Forelimb muscle (tissue), 1 donor: Measurements from ENCODE around the gene PID1. TPM values are rescaled to one million over a fixed set of nuclear protein-coding genes. Genes with fewer than 3 reads are reported as not detected.

Experiments
- DNase-seq: peaks from one replicate; pipeline ENCODE4 v3.0.0-alpha.2; 2013; ENCODE audit warnings: low read depth
- polyA plus RNA-seq: library from polyadenylated mRNA; unstranded; fragments of 120-200 nt; gene quantifications from one replicate; pipeline ENCODE4 v1.2.1, GENCODE V29; 2013; ENCODE audit not compliant: insufficient read length

PID1 gene
- polyA plus RNA-seq, 1 donor = 25.2 TPM

DNA sequence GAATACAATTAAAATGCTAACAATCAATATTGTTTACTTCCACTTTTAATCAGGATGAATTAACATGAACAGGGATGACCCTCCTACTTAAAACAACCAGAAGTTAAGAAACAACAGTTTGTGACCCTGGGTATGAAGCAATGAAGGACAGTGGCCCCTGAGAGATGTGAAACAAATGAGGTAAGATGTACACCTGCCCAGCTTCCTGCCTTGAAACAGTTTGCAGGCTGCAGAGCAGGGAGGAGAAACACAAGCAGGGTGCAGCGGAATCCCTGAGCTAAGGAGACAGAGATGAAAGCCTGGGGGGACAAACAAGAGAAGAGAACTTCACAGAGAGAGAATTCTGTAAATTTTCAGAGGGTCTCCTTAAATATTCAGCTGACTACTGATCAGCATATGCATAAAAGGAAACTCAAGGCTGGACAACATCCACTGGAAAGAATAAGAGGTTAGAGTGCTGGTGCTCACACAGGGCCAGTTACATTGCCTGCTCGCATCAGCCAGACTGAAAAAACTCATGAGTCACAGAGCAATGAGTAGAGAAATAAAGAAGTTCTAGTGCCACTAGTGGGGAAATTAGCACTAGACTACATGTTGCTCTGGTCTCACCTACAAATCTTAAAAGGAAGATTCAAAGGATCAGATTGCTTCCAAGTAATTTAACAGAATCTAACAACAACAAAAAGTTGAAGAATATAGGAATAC lies 106.4 kb downstream of the PID1 start:
- no peak for DNase-seq

DNA sequence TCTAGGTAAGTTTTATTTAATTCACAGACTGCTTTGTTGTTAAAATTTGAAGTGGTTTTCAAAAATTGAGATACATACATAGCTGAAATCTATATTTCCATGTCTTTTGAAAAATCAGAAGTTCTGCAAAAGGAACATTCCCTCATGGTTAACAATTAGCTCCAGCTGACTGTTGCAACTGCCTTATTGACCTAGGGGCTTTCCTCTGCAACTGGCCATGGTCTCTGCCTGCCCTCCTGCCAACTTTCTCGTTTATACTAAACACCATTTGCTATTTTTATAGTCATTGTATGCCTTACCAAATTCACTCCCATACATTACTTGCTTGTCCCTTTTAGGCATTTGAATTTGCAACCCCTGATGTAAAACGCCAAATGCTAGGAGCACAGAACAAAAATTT lies 107.2 kb downstream of the PID1 start:
- no peak for DNase-seq

DNA sequence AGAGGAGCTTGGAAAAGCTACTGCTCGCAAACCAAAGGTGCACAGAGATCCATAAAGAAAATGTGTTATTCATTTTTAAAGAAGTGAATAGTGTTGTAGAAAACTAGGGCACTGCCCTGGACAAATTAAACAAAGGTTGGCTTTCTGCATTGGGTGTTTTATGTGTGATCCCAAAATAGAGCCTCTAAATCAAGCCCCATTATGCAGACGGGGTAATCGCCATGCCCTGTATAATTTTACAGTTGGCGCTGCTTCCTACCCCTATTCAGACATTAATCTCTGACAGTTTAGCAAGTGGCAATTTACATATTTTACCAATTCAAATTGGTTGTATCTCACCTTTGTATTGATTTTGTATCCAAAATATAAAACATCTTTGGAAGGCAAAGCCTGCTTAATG lies 109.1 kb downstream of the PID1 start:
- DNase-seq = no peak

DNA sequence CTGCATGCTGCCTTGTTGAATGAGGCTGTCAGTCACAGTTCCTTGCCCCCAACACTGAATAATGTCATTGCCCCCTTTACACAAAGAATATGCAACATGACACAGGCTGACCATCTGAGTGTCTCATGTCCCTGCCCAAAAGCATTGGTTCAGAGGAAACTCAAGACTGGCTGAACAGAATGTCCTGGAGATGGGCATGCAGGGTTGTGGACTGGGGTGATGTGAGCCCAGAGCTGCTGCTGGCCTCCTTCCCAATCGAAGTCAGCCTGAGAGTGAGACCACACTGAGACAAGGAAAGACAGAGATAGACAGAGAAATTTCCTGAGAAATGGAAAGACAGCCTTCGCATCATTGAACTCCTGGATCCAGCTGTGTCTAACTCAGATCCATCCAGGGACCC lies 110.1 kb downstream of the PID1 start:
- no peak for DNase-seq

DNA sequence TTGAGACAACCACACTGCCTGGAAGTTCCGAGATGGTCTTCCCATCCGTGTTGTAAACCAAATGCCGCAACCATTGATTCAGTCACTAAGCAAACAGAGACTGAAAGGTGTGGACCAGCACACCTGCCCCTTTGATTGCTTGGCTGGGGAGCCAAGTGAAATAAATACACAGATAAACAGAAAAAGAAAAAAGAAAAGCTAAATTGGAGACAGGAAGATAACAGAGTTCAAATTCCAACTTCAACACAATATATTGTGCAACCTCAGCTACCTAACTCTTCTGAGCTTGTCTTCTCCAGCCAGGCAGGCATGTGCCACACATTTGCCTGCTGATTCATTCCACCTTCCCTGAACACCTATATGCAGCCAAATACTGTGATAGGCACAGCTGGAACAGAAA lies 110.9 kb downstream of the PID1 start:
- DNase-seq = no peak

DNA sequence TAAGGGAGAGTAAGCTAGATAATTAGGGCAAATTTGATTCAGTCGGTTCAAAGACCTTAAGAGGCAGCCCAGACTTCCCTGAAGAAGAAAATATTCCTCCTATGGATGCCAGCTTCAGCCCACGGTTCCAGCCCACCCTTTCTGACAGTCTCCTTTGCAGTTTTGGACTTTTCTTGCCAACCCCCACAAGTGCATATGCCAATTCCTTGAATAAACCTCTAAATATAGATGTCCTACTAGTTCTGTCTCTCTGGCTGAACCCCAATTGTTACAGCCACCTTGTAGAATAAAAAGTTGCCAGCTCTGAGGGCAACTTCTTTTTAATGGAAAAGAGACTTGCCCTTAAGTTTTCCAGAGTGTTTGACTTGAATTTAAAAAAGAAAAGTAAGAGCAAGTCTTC lies 111.7 kb downstream of the PID1 start:
- no peak for DNase-seq

DNA sequence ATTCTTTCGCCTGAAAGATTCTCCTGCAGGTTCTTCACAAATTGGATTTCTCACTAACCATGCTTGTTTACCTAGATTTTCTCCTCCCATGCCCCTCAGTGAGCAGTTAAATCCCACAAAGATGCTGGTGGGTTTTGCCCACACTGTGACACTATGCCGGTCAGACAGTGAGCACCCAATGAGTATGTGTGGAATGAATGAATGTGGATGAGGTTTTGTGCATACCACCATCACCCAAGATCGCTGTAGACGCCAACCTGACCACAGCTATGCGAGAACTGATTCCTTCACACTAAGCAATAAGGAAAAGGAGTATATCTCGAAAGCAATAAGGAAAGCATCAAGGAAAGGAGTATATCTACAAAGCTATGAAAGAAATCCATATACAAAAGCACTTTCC lies 116.7 kb downstream of the PID1 start:
- no peak for DNase-seq

DNA sequence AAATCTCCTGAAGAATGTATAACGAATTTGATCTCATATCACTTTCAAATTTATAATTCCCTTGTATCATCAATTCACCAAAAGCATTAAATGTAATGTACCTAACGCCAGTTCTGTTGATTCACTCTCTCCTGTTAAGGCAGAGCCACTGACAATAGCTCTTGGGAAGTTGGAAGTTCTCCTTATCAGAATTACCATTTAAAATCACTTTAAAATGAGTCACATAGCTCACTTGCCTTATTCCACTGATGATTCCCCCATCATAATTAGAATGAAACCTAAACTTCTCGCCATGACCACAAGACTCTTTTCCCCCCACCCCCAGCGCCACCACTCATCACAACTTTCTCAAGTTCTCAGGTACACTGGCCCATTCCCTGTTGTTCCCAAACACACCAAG lies 117.1 kb downstream of the PID1 start:
- DNase-seq = no peak

DNA sequence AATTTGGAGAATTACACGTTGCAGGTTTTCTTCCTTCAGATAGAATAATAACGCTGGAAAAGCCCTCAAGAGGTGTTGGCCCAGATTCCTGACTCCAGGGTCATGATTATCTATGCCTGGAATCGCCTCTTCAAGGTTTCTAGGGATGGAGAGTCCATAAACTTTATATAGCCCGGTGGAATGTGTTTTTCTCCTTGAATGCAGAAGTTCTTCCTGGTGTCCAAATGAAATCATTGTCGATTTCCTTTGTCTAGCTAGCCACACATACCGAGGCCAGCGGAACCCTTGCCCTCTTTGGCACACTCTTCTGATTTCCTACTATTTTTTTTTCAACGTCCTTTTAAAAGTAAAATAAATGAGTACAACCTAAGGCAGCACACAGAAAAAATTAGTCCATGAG lies 117.8 kb downstream of the PID1 start:
- no peak for DNase-seq

DNA sequence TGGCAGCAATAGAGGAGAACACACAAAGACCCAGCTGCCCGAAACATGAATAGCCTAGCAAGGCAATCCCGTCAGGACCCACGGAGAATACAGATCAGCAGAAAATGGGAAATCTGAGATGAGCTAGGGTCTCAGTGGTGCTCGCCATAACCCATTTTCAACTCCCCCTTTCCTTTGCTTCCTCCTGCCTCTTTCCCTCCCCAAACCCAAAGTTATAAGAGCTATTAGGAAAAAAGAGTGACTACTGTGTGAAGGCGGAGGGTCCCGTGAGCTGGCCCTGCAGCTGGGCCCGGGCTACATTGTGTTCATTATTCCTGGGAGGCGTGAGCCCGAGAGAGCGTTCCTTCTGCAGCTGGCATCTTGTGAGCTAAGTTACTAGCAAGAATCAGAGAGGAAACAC lies 118.4 kb downstream of the PID1 start:
- no peak for DNase-seq

DNA sequence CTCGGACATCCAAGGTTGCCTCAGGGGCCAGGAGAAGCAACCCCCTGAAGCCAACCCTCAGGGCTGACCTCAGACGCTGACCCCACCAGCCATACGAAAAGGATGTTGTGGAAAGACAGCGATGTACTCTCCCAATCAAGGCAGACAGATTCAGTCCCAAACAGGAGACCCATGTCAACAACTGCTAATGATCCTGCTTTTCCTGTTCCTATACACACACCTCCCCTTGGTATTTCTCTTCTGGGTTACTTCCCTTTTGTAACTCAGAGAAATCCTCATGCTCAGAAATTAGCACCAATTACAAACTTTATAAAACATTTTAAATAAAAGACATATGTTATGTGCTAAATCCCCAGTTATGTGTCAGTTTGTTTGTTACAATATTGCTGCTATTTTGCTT lies 120.8 kb downstream of the PID1 start:
- no peak for DNase-seq

DNA sequence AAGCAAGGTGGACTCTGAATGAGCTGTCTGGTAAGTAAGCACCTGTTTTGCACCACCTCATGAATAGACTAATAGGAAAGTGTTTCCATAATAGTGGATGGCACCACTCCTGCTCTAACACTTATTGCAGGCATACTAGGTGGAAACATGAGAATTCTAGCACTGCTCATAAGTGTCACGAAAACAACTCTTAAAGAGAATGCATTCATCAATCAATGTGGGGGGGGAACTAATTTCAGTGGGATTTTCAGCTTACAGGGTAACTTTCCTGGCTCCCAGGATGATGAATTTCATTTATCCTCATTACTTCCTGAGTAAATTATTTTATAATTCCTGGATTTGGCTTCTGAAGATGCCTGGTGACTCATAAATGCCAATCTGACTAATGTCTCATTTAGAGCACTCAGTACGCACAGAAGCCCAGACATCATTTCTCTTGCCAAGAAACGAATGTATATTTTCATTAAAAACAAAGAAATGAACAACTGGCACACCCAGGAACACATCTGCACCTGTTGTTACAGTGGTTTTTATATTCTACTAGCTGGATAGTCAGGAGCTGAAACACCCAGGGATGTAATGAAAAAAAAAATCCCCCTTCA lies 129.6 kb downstream of the PID1 start:
- no peak for DNase-seq

DNA sequence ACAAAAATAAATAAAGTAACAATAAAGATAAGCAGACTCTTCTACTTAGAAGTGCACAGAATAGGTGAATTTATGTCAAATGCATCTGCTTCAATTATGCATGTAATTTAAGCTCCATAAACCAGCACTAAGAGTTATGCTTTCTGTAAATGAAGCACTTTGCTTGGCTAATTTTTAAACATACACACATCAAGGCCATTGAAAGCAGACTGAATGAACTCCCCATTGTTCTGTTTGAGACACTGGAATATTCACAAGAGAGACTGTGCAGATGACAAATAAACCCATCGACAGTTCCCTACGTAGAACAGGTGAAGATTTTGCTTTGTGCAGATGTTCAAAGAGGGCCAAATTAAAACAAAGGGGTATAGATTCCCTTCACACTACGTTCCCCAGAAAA lies 133.4 kb downstream of the PID1 start:
- DNase-seq = no peak

DNA sequence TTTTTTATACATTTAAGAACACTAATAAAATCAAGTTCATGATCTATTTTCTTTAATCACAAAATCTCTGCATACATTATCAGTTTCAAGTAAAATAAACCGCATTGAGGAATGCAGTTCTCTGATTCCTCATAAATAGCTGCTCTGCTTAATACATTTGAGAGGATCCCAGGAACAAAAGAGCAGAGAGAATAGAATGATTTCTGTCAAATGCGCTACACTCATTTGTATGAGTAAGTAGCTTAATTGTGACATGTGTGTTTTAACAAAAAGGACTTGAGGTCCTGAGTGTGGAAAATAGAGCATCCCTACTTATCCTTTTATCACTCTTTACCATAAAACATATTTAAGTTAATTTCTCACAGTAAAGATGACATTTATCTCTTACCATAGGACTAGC lies 134.0 kb downstream of the PID1 start:
- DNase-seq = no peak

DNA sequence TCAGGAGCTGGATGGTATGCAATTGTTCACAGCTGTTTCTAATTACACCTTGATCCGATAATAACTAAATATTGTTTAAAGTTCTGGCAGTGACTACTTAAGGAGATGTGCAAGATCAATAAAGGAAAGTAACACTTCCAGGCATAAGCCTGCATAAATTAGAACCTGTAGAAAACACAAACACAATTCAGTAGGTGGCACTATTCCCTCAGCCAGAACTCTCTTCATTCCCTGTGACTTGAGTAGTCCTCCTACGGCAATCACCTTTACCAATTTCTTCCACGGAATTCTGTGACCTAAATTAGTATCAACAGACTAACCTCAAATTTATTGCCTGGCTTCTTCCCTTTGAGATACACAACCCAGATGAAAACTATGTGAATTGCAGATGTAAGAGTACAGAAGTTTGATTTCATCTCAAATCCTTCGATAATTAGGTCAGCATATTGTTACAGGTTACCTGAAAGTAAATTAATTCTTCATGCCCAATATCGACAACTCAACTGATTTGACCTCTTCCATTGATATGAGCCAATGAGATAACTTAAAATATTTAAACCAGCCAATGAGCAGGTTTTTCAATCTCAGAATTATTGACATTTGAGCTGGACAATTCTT lies 137.8 kb downstream of the PID1 start:
- DNase-seq = peak; percentile 22

DNA sequence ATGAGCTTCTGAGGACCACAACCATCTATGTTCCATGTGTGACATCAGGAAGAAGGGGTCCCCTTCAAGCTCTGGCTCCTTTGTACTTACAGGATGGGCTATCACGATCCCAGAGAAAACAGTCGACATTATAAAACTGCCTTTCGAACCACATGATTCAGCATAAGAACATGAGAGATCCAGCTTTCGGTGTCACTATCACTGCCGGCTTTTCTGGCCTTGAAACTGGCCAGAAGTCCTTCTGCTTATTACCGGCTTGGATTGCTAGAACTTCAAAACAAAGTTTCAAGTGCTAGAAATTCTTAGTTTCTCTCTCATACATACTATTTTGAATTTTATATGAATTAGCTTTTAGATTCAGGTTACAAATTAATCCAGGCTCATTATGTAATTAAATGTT lies 138.9 kb downstream of the PID1 start:
- DNase-seq = no peak

DNA sequence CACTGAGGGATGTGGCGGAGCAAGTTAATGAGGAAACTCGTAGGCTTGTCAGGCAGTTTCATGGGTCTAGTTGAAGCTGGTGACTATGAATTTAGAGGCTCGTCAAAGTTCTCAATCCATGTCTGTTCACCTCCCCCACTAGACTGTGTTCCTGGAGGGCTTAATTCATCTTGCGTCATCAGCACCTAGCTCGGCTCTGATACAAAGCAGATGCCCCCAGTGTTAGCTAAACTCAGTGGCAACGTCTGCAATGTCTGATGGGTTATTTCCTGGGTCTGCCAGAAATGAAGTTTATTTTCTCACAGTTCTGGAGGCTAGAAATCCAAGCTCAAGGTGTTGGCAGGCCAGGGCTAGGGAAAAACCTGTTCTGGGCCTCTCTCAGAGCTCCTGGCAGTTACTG lies 140.6 kb downstream of the PID1 start:
- no peak for DNase-seq

DNA sequence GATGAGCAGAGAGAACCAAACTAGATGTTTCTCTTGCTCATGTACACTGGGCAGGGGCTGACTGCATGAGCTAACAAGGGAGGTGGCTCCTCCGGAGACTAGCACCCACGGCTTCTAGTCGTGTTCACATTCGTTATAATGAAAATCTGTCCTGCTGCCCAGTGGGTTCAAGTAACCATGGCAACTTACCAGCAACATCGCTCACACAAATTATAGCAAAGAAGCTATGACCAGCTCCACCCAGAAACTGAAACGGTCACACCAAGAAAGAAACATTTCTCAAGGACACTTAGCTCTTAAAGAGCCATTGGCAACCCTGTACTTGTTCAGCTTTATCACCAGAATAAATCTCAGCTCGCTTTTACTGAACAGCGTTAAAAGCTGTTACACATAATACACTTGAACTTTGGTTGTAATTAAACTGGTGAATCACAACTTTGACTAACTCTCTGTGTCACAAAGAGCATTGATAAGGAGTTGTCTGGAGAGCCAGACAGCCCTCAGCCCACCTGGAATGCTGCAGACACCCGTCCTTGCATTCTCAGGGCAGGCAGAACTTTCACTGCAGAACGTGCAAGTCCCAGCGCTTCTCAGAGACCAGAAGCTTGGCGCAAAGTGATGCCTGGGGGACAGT lies 141.2 kb downstream of the PID1 start:
- DNase-seq = no peak

DNA sequence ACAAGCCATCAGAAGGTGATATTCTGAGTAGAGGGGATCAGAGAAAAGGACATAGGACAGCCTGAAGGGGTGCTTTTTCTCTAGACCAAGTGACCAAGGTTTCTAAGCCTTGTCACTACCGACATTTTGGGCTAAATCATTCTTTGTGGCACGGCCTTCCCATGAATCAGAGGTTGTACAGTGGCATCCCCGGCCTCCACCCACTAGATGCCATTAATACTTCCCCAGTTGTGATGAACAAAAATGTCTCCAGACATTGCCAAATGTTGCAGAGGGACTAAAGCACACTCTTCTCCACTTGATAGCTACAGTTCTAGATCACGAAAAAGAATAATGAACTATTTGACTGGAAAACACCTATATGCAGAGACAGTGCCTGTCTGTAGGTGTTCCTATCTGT lies 143.6 kb downstream of the PID1 start:
- no peak for DNase-seq

DNA sequence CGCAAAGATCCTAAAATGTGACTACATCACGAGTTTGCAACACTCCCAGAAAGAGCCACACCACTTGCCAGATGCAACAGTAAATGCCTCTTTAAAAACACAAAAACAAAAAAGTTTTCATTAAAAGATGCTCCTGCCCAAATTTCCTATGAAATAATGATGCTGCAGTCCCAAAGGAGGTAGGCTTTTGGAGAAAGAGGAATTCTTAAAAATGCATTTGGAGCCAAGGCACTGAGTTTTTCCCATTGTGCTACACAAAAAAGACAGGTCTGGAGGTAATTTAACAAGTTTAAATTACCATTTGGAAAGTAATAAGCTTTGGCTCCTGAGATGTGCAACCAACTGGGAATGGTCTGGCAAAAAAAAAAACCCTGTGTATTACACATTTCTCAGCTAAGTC lies 145.0 kb downstream of the PID1 start:
- peak; percentile 70 for DNase-seq

DNA sequence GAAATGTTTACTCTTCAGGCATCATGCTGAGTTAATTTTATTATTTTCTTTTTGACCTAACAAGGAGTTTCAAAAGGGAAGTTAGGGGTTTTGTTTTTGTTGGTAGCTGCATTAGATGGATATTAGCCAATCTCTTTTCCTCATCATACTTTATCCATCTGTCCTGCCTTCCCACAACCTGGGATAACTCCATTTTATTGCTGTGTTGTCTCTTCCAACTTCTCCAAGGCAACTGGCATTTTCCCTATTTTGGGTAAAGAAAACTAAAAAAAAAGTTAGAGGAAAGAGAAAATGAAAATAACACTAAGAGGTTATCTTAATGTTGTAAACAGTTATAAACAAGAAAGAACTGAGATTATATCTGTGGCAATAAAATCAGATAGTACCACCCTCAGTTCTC lies 147.0 kb downstream of the PID1 start:
- DNase-seq = no peak

DNA sequence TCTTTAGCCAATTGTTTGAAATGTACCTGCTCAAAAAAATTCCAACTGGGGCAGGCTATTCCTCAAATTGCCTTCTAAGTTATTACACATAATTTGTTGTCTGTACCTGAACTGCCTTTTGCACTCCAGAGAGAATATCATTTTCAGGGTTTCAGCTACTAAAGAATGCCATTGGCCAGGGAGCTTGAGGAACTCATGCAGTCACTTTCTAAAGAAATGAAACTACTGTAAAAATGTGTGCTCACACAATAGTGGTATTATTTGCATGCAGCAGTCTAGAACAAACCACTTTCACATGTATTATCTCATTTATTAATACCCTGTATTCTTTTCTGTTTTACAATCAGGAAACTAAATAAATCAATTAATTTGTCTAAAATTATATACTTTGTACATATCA lies 152.2 kb downstream of the PID1 start:
- DNase-seq = no peak

DNA sequence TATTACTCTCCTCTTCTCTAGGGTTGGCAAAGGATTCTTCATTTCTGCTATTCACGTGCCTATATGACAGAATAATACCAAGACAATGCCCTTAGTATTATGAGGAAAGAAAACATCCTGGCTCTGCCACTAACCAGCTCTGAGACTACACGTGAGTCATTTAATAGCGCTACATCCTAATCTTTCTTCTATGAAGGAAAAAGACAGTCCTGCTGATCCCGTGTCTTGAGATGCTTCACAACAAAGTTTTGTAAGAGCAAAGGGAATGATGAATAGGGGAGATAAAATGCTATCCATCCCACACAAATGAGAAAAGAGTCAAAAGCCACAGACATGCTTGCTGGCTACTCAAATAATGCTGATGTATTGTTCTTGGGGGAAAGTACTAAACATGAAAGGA lies 152.8 kb downstream of the PID1 start:
- DNase-seq = no peak
